DND-41 (cell line): ENCODE data around the gene CPED1.
"Not testable (repeated sequence)": the region's sequence is repeated elsewhere in the genome, so short reads cannot be mapped to it uniquely, and the experiment has no call there.

ENCODE experiments used
- ATAC-seq: fragments of 200-7000 bp; cut with Tn5 transposase; 3 replicates; pipeline ENCODE4 v1.9.1; 2021; ENCODE audit warnings: low read depth; ENCODE audit not compliant: insufficient read depth
- DNase-seq: peaks from one replicate; pipeline ENCODE4 v3.0.0-alpha.2; 2020
- H2AFZ ChIP-seq: 2 replicates; pipeline ENCODE4 v1.6.0; 2012; ENCODE audit warnings: low read depth, low read length
- H3K27ac ChIP-seq: 2 replicates; pipeline ENCODE4 v1.5.1; 2012; ENCODE audit warnings: low read length, inconsistent platforms
- H3K27me3 ChIP-seq: fragments of 200-600 bp; sonication (generic); 2 replicates; pipeline ENCODE4 v1.6.0; 2012; ENCODE audit warnings: low read length, mild to moderate bottlenecking, inconsistent platforms; ENCODE audit not compliant: insufficient read depth, poor library complexity
- H3K36me3 ChIP-seq: 2 replicates; pipeline ENCODE4 v1.5.1; 2012; ENCODE audit warnings: low read length, inconsistent platforms; ENCODE audit not compliant: insufficient read depth
- H3K4me1 ChIP-seq: 2 replicates; pipeline ENCODE4 v1.5.1; 2012; ENCODE audit warnings: mild to moderate bottlenecking, low read length; ENCODE audit not compliant: insufficient read depth
- H3K4me2 ChIP-seq: 2 replicates; pipeline ENCODE4 v1.6.0; 2012; ENCODE audit warnings: mild to moderate bottlenecking, moderate library complexity, low read length, inconsistent platforms; ENCODE audit not compliant: insufficient read depth
- H3K4me3 ChIP-seq, 2 experiments: fragments of 200-600 bp in 1 of 2; shearing (Covaris generic) in 1 of 2; 2 replicates each; pipeline ENCODE4 v1.5.1; 2012 to 2016; ENCODE audit warnings: inconsistent platforms in 2 of 2, low read length in 2 of 2, mild to moderate bottlenecking in 2 of 2, low read depth in 1 of 2, moderate library complexity in 1 of 2
- H3K79me2 ChIP-seq: 2 replicates; pipeline ENCODE4 v1.6.0; 2012; ENCODE audit warnings: low read length, inconsistent platforms; ENCODE audit not compliant: insufficient read depth
- H3K9ac ChIP-seq: 2 replicates; pipeline ENCODE4 v1.6.0; 2012; ENCODE audit warnings: low read depth, mild to moderate bottlenecking, inconsistent platforms, low read length, moderate library complexity
- H3K9me3 ChIP-seq: 2 replicates; pipeline ENCODE4 v1.5.1; 2012; ENCODE audit warnings: low read length, moderate library complexity, mild to moderate bottlenecking, inconsistent platforms; ENCODE audit not compliant: insufficient read depth, severe bottlenecking
- H4K20me1 ChIP-seq: 2 replicates; pipeline ENCODE4 v1.6.0; 2012; ENCODE audit warnings: low read length; ENCODE audit not compliant: insufficient read depth
- CTCF ChIP-seq: IDR thresholded peaks from 2 replicates; pipeline ENCODE4 v1.5.1; 2012; ENCODE audit warnings: borderline replicate concordance, low read length, moderate library complexity, mild to moderate bottlenecking; ENCODE audit not compliant: poor library complexity, severe bottlenecking; ENCODE audit errors: extremely low read depth
- EZH2 ChIP-seq: IDR thresholded peaks from 3 replicates; pipeline ENCODE4 v1.6.1; 2012; ENCODE audit warnings: borderline replicate concordance, low read depth, mild to moderate bottlenecking, moderate library complexity, low read length, inconsistent platforms; ENCODE audit not compliant: severe bottlenecking

Gene CPED1

GRCh38 chr7:121306565-121306964 lies 318.1 kb downstream of the CPED1 start:
- Histone ChIP-seq H2AFZ (no peak overlapping the region), H3K27ac (no peak overlapping the region), H3K9me3 (peaks cover 7% of the 10 kb centered on the region)

GRCh38 chr7:121307021-121307574 lies 318.6 kb downstream of the CPED1 start:
- ATAC-seq (no peak), DNase-seq (no peak)
- Histone ChIP-seq H3K9me3 (peaks cover 7% of the 10 kb centered on the region), H4K20me1 (no peaks in the 10 kb centered on the region), H3K4me1 (no peaks in the 10 kb centered on the region), H3K79me2 (no peaks in the 10 kb centered on the region), H3K36me3 (no peaks in the 10 kb centered on the region), H3K27ac (no peak overlapping the region), H3K9ac (no peak overlapping the region), H2AFZ (no peak overlapping the region), H3K4me3 (no peak overlapping the region), H3K4me2 (no peak overlapping the region), H3K27me3 (no peaks in the 10 kb centered on the region)
- TF ChIP-seq CTCF = no peak
- no peak for TF ChIP-seq EZH2

More at GRCh38 chr7:121306565-121306964, 318.1 kb downstream of the CPED1 start:
- Histone ChIP-seq H3K4me2 (no peak overlapping the region), H3K79me2 (no peaks in the 10 kb centered on the region), H3K27me3 (no peaks in the 10 kb centered on the region), H4K20me1 (no peaks in the 10 kb centered on the region), H3K36me3 (no peaks in the 10 kb centered on the region), H3K9ac (no peak overlapping the region), H3K4me1 (no peaks in the 10 kb centered on the region), H3K4me3 (no peak overlapping the region)
- DNase-seq (no peak), ATAC-seq (no peak)
- TF ChIP-seq EZH2 = no peak
- TF ChIP-seq CTCF = no peak

- no peak for DNase-seq
- Histone ChIP-seq H4K20me1 (no peaks in the 10 kb centered on the region), H3K4me3 (no peak overlapping the region), H2AFZ (0 out of 2 replicates have a peak overlapping the region, but pooled peaks have one; percentile 44), H3K4me2 (no peak overlapping the region), H3K79me2 (no peaks in the 10 kb centered on the region), H3K27ac (no peak overlapping the region), H3K36me3 (no peaks in the 10 kb centered on the region), H3K9ac (no peak overlapping the region), H3K27me3 (no peaks in the 10 kb centered on the region), H3K9me3 (peaks cover 7% of the 10 kb centered on the region), H3K4me1 (no peaks in the 10 kb centered on the region)
- no peak for ATAC-seq
- TF ChIP-seq EZH2 = no peak
These were observed 324.8 kb downstream of the CPED1 start for GRCh38 chr7:121313220-121313792.

GRCh38 chr7:121313793-121314676 lies 325.5 kb downstream of the CPED1 start:
- no peaks in the 10 kb centered on the region for H3K4me1 ChIP-seq
- H3K27me3 ChIP-seq = no peaks in the 10 kb centered on the region
- no peak overlapping the region for H3K4me3 ChIP-seq
- no peak overlapping the region for H2AFZ ChIP-seq
- ATAC-seq (no peak), DNase-seq (no peak)
- peaks cover 7% of the 10 kb centered on the region for H3K9me3 ChIP-seq
- no peaks in the 10 kb centered on the region for H3K79me2 ChIP-seq
- no peak for TF ChIP-seq CTCF
- TF ChIP-seq EZH2 = no peak
- H3K36me3 ChIP-seq = no peaks in the 10 kb centered on the region
- no peak overlapping the region for H3K4me2 ChIP-seq
- H3K9ac ChIP-seq = no peak overlapping the region
- no peaks in the 10 kb centered on the region for H4K20me1 ChIP-seq
- H3K27ac ChIP-seq = no peak overlapping the region

GRCh38 chr7:121315170-121315569 lies 326.7 kb downstream of the CPED1 start:
- not testable (repeated sequence) for H3K9me3 ChIP-seq, H3K79me2 ChIP-seq, H3K4me3 ChIP-seq, ATAC-seq, H3K4me1 ChIP-seq, H3K27me3 ChIP-seq, H4K20me1 ChIP-seq, H2AFZ ChIP-seq, H3K27ac ChIP-seq, H3K4me2 ChIP-seq, H3K36me3 ChIP-seq, DNase-seq, H3K9ac ChIP-seq
